HG02588 (cell line): ENCODE measurements around the gene EMC1.
"Not testable (repeated sequence)": the region's sequence is repeated elsewhere in the genome, so short reads cannot be mapped to it uniquely, and the experiment has no call there.

Experiments used
- ATAC-seq: cut with Tn5 transposase; IDR thresholded peaks from one replicate; pipeline ENCODE4 v1.9.1; 2021; ENCODE audit warnings: mild to moderate bottlenecking, moderate library complexity; ENCODE audit not compliant: unreplicated experiment

The EMC1 gene

DNA sequence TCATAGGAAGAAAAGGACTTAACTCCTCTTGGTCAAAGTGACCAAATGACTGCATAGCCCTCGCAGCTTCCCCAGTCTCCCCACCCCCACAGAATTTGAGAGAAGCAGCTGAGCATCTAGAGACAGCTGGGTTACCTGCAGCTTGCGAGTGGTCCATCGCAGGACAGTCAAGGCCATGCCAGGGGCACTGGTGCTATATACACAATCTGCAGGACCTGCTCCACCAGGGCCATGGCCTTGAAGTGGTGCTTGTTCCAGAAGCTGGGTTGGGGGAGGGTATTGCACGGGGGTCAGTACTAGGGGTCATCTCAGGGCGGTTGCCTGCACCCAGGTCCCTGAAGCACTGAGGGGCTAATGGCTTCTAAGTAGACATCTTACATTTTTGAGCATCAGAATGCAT, 10.7 kb upstream of the EMC1 start:
- ATAC-seq, result no peak

DNA sequence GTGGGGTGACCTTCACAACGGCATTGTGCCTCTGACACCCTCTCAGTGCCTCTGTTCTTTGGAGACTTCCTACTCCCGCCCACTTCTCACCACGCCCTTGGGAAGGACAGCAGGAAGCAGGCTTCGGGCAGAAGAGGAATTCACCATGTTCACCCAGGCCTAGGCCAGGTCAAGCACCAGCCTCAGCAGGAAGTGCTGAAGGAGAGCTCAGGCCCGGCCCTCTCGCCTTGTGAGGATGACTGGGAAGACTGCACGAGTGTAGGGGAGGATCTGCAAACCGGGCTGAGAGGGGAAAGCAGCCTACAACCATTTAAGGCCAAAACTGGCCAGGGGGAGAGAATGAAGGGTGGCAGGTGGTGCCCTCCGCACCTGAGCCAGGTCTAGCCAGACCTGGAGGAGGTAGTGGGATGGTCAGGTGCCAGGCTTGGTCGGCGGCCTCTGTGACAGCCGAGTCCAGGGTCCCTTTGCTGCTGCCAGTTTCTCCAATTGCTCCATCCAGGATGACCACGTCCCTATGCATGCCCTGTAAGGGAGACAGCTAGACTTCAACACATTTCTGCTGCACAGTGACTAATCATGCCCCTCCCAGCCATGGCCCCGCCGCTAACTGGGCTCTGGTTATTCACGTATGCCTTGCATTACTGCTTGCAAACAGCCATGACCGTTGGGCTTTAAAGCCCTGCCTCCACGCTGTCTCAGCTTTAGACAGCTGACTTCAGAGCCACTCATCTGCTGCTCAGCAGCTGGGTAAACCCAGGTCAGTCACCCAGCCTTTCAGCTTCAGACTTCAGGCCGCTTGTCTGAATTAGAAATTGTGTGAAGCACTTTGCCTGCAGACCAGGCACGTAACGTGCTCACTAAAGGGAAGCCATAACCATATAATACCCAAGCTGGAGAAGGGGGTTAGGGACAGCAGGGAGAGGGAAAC, 9.2 kb upstream of the EMC1 start:
- ATAC-seq, result no peak

DNA sequence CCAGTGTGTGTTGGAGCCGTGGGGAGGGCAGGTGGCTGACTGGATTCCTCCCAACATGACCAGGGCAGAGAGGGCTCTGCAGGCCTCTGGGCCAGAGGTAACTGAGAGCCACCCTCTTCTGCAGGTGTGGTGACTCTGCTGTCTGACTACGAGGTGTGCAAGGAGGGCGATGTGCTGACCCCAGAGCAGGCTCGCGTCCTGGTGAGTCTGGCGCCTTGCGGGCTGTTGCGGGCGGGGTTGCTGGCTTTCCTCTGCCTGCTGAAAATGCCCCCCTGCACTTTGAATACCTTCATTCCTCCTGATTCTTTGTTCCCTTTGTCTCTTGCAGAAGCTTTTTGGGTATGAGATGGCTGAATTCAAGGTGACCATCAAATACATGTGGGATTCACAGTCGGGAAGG, 7.0 kb upstream of the EMC1 start:
- ATAC-seq, result no peak

DNA sequence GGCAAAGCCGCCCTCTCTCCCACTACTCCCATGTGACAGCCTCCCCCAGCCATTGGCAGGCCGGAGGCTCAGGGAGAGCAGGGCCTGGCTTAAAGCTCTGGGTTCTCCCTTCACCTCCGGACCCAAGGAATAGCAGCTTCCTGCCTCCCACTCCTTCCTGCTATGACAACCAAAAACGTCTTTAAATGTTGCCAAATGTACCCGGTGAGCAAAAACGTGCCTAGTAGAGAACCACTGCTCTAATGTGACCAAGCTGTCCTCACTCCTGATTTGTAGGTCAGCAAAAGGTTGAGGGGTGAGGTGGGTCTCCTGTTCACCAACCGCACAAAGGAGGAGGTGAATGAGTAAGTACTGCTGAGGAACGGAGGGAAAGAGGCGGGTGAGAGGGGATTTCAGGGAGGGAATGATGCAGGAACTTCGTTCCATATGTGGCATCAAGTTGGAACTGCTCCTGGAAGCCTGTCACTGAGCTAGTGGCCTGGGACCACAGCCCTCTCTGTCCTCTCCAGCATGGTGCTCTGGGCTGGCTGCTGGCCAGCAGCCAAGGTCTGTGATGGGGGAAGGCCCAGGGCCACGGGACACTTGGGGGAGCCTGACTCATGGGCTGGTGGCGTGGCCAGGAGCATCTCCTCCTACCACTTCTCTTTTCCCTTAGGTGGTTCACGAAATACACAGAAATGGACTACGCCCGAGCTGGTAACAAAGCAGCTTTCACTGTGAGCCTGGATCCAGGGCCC, 6.0 kb upstream of the EMC1 start:
- ATAC-seq, result no peak

DNA sequence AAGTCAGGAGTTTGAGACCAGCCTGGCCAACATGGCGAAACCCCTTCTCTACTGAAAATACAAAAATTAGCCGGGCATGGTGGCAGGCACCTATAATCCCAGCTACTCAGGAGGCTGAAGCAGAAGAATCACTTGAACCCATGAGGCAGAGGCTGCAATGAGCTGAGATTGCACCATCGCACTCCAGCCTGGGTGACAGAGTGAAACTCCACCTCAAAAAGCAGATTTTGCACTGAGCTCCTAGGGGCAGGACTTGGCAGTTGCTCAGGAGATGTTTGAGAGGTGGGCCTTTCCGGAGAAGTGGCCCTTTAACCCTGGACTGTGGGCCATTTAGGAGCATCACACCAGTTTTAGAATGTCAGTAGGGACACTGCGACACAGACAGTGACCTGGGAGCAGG, 5.0 kb upstream of the EMC1 start:
- not testable (repeated sequence) for ATAC-seq

DNA sequence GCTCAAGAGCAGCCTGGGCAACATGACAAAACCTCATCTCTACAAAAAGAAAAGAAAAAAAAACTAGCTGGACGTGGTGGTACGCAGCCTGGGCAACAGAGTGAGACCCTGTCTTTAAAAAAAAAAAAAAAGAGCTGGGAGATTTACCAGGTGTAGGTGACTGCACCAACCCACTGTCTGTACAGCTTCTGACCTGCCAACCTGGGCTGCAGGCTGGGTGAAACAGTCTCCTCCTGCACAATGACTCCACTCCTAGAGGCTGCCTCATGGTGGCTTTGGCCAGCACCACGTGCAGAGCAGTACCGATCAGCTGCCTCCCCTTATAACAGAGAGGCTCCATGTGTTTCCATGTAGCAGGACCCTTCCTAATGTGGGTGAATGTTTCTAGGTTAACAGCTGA, 4.0 kb upstream of the EMC1 start:
- no peak for ATAC-seq

DNA sequence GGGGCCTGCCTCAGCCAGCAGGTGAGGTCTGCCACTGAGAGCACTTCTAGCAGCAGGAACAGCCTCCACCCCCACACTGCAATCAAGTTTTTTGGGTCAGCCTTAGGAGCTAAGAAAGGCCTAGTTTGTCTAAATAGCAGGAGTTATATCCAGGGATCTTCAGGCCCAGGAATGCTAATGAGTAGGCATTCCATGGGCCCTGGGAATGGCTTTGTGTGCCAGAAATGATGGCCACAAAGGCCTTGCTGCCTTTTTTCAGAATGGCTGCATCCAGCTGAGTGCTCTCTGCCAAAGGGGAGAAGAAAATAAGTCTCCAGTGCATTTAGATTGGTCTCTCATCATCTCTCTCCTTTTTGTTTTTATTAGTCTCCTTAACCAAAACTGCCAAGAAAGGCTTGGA, 3.1 kb upstream of the EMC1 start:
- ATAC-seq, result no peak

DNA sequence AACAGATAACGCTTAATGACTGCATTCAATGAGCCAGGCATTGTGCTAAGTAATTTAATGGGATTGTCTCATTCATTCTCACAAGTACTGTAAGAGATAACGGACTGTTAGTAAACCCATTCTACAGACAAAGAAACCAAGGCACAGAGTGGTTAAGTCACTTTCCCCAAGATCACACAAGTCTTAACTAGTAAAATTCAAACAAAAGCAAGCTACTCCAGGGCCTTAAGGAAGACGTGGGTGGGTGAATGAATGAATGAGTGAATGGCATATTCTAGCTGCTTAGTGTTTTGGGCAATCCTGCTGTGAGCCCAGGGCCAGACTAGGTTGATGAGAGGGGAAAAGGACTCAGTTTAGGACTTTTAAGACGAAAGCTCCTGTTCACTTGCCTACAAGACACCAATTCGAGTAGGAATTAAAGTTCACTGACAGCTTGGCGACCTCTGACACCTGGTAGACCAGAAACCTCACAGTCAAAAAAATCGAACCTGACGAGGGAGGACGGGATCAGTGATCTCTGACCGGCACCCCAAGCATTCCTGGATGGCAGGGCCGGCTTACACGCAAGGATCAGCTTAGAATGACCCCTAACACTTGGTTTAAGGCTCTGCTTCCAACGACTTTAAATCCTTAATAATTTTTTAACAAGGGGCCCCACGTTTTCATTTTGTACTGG, 557 bp downstream of the EMC1 start:
- ATAC-seq, result no peak

DNA sequence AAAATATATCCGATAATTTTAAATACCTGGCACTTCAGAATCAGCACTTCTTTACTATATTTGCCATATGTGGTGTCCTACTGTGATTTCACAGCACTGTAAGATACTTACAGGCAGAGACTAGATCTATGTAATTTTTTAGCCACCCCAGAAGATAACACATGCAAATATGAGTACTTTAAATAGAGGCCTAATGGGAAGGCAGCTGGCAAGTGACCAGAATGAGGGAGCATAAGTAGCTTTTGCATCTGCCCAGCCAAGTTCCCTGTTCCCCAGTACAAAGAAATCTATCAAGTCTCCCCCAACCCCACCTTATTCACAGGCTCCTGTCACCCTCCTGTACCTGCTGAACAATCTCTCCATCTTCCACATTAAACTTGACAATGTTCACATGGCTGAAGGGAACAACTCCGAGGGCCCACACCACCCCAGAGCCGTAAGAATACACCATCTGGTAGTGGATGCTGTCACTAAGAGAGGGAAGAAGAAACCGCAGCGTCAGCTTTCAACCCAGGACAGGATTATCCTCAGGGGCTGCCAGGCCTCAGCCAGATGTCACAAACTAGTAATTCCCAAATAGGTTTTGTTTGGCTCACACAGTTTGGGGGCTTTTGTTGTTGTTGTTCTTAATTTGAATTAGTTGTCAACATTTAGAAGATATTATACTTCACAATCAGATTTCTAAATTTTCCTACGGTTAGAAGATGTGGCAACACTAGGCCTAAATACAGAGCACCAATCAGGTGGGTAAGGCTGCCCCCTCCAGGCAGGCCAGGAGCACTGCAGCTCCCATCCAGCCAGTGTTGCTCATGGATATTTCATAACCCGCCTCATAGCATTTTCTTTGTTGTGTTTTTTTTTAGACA, 10.4 kb downstream of the EMC1 start:
- no peak for ATAC-seq

DNA sequence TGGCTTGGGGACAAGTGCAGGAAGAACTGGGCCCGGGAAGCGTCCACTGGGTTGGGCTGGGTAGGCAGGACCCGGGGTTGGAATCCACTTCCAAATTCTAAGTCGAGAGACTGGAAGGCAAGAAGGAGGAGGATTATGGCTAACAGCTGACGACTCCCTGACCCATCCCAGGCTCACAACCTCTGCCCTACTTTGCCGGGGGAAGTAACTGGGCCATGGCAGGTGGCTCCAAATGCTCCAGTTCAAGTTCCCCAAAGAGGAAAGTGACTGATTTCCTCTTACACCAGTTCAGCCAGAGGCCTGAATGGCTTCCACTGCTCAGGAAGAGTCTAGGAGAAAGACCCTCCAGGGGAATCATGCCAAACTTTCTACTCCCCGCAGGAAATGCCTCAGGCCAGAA, 11.4 kb downstream of the EMC1 start:
- no peak for ATAC-seq

DNA sequence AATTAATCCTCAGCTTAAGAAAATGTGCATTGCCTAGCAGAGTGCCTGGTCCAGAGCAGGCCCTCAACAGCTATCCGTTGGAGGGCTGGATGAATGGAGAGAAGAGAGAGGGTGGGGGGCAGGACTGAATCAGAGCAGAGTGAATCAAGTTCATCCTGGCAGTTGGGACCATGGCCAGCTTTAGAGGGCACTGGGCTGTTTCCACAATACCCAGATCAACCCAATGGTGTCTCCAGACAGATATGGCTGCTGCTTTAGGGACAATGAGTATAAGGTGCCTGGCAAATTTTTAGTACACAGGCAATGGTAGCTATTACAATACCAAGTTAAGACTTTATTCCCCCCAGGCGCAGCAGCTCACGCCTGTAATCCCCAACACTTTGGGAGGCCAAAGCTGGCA, 17.1 kb downstream of the EMC1 start:
- no peak for ATAC-seq

DNA sequence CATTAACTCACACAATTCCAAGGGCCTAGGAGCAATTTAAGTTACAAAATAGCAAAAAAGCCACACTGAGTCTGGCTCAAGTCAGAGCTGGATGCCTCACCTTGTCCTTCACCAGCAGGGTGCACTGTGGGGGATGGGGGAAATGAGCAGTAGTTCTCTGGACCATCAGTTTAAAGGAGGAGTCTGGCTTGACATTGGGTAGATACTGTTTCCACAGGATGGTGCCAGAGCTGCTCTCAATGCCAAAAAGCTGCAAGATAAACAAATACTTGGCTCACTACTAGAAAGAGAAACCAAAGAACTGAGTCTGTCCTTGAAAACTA, 18.8 kb downstream of the EMC1 start:
- no peak for ATAC-seq

DNA sequence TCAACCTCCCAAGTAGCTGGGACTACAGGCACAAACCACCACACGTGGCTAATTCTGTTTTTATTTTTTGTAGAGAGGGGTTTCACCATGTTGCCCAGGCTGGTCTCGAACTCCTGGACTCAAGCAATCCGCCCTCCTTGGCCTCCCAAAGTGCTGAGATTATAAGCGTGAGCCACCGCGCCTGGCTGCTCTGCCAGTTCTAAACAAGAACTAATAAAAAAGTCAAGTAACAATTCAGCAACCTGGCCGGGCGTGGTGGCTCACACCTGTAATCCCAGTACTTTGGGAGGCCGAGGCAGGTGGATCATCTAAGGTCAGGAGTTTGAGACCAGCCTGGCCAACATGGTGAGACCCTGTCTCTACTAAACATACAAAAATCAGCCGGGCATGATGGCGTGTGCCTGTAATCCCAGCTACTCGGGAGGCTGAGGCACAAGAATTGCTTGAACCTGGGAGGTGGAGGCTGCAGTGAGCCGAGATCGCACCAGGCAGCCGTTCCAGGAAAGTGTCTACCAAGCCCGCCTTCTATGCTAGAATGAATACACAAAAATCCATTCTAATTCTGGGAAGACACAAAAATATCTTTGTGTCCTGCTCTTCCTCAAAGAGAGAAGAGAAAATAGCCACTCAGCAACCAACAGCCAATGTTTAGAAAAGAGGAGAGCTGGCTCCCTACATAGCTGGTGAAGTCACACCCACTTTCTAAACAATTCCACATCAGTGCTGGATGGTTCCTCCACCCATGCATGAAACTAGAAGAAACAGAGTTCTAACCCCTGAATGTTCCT, 19.4 kb downstream of the EMC1 start:
- not testable (repeated sequence) for ATAC-seq

DNA sequence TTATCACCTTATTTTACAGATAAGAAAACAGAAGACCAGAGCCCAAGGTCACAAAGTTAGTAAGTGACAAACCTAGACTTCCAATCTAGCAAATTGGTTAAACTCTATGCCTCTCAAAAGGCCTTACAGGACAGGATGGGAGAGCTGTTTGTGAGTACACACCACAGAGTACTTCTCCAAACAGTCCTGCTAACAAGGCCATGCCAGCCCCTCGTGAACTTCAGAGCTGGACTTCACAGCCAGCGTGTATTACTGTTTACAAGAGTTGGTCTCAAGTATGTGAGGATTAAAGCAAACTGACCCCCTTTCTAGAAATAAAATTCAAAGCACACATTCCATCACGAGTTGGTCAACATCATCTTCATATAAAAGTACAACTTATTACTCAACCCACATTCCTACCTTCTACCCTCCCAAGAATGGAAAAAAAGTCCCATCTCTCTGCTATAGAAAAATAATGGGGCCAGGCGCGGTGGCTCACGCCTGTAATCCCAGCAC, 21.4 kb downstream of the EMC1 start:
- ATAC-seq, result no peak

DNA sequence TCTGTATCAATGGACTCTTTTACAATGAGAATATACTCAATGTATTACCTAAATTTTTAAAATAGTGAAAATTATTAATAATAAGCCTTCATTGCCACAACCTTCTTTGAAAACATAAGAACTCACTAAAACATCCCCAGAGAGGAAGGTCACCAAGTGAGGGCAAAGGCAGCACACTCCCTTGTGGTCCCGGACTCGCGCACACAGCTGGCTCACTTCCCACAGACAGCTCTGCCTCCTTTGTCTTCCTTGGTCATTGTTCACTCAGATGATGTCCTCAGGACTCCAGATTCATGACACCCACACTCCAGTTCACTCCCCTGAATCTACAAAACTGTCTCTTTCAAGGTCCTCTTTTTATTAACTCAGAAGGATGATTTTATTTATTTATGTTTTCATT, 22.1 kb downstream of the EMC1 start:
- ATAC-seq, result no peak

DNA sequence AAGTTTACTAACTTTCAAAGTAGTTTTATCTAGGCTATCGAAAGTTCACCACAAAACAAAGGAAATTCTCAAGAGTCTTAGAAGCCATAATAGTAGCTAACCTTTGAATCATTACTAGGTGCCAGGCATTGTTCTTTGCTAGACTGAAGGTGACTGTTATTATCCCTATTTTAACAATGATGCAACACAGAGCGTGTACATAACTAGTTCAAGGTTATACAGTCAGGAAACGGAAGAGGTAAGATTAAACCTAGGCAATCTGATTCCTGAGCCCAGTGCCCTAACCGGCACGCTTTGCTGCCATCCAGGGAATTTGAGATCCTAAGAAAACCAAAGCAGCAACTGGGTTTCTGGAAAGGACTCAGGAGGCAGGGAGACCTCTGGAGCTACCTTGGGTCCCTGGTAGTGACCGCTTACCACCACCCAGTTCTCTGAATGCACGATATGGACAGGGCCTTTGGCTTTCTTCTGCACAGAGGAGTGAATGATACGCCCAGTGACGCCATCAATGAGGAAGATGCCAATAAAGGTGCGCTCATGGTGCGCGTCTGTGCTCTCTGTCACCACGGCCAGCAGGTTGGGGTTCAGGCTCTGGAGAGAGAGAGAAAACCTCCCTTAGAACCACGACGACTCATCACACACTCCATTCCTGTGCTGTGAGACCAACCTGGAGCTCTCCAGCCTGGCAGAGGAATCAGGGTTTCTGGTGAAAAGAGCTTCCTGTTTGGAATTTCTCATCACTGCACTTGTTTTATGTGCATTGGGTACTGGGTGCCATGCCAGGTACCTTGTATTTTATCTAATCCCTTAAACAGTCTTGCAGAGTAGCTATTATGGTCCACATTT, 28.1 kb downstream of the EMC1 start:
- ATAC-seq, result no peak

DNA sequence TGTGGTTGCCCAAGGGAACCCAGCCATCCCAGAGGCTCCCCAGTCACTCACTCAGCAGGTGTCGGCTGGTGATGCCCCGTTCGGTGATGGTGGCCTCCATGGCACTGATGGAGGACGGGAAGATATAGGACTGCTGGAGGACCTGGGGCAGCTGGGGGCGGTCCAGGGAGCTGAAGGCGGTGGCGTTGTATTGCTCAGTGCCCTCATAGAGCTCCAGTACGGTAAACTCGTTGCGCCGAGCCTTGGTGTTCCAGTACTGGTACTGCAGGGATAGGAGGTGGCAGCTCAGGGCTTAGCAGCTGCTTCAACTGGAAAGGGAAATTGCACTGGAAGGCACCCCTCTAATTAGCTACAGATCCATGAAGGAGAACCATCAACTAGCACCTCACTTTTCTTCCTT, 28.8 kb downstream of the EMC1 start:
- no peak for ATAC-seq

DNA sequence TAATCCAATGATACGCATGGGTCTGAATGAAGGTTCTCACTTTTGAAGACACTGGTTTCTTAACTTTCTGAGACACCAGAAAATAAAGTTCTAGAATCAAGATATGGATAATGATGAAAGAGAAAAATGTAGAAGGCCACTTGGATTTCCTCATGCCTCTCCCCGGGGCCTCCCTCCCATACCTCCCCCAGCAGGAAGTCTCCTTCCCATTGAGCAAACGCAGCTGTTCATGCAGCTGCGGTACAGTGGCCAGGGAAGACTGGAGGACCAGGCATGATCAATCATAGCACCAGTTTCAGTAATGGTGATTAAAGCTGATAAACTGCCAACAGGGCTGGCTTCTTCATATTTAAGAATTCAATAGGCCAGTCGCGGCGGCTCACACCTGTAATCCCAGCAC, 30.3 kb downstream of the EMC1 start:
- no peak for ATAC-seq
